Head of caudate nucleus (tissue), 42 donors: Measurements from ENCODE around the gene UBFD1.
"Not testable (repeated sequence)": the region's sequence is repeated elsewhere in the genome, so short reads cannot be mapped to it uniquely, and the experiment has no call there.

Source experiments
- DNase-seq, 42 donors: peaks; one replicate each; pipeline versions ENCODE4 v3.0.0 to v3.0.0-alpha.2; 2020 to 2021; ENCODE audit warnings: mixed read lengths in 7 of 42
- intact Hi-C: fragments of 100-400 bp; cut with DNase I; formaldehyde crosslinking; loops from one replicate; pipeline ENCODE4 v1.15.0; 2022

The UBFD1 gene

GRCh38 chr16:23584186-23585076 lies 26.9 kb downstream of the UBFD1 start:
- DNase-seq = no peak
- intact Hi-C loops = no loop called here

GRCh38 chr16:23587726-23588125 lies 30.2 kb downstream of the UBFD1 start:
- DNase-seq = no peak
- intact Hi-C loops = no loop called here

GRCh38 chr16:23590181-23590580 lies 32.7 kb downstream of the UBFD1 start:
- intact Hi-C loops = loop anchor here (10.0 kb wide), 1 partner anchor 55 kb away; the partner anchor contains the start of genes DCTN5 and PALB2
- no peak for DNase-seq

- DNase-seq = no peak
- intact Hi-C loops = loop anchor here (2.0 to 10.0 kb wide), 2 partner anchors 35 to 51 kb away; partner anchors contain the start of genes DCTN5 and PALB2
These were observed 36.7 kb downstream of the UBFD1 start for GRCh38 chr16:23594186-23594585.

- intact Hi-C loops = loop anchor here (2.0 to 10.0 kb wide), 2 partner anchors 37 to 49 kb away; partner anchors contain the start of genes DCTN5 and PALB2
- DNase-seq = no peak
These were observed 37.9 kb downstream of the UBFD1 start for GRCh38 chr16:23595246-23595950.

- intact Hi-C loops = loop anchor here (2.0 to 10.0 kb wide), 2 partner anchors 37 to 49 kb away; partner anchors contain the start of genes DCTN5 and PALB2
- peak; percentile 80 to 97 (median 94) for DNase-seq
These were observed 38.6 kb downstream of the UBFD1 start, which contains the start of gene NDUFAB1 for GRCh38 chr16:23595951-23596720. Gene NDUFAB1, minus strand, starts transcription at chr16:23596316. Its CDS starts 26 bp downstream, at chr16:23596290.

GRCh38 chr16:23597003-23597756 lies 39.7 kb downstream of the UBFD1 start:
- peak in 6 of 42 donors; percentile 8 to 45 (median 14) for DNase-seq
- intact Hi-C loops = loop anchor here (10.0 kb wide), 1 partner anchor 48 kb away; the partner anchor contains the start of genes DCTN5 and PALB2

GRCh38 chr16:23607726-23608125 lies 50.2 kb downstream of the UBFD1 start:
- no peak for DNase-seq
- intact Hi-C loops = no loop called here

GRCh38 chr16:23608194-23608593 lies 50.7 kb downstream of the UBFD1 start:
- no peak for DNase-seq
- intact Hi-C loops = no loop called here

- no peak for DNase-seq
- intact Hi-C loops = no loop called here
These were observed 52.4 kb downstream of the UBFD1 start for GRCh38 chr16:23609929-23610328.

GRCh38 chr16:23610905-23611304 lies 53.4 kb downstream of the UBFD1 start:
- intact Hi-C loops, DNase-seq: not testable (repeated sequence)

- no peak for DNase-seq
- intact Hi-C loops = no loop called here
These were observed 54.4 kb downstream of the UBFD1 start for GRCh38 chr16:23611936-23612335.

- DNase-seq = no peak
These were observed 58.3 kb downstream of the UBFD1 start for GRCh38 chr16:23615805-23616204.

More at GRCh38 chr16:23615805-23616204, 58.3 kb downstream of the UBFD1 start:
- intact Hi-C loops = no loop called here
